DND-41 (cell line): ENCODE results near the gene IPO8.

Source experiments
- CTCF ChIP-seq: IDR thresholded peaks from 2 replicates; pipeline ENCODE4 v1.5.1; 2012; ENCODE audit warnings: borderline replicate concordance, low read length, moderate library complexity, mild to moderate bottlenecking; ENCODE audit not compliant: poor library complexity, severe bottlenecking; ENCODE audit errors: extremely low read depth
- EZH2 ChIP-seq: IDR thresholded peaks from 3 replicates; pipeline ENCODE4 v1.6.1; 2012; ENCODE audit warnings: borderline replicate concordance, low read depth, mild to moderate bottlenecking, moderate library complexity, low read length, inconsistent platforms; ENCODE audit not compliant: severe bottlenecking

- no peak for TF ChIP-seq CTCF
- TF ChIP-seq EZH2, result no peak
These were observed 44.6 kb upstream of the IPO8 start for GRCh38 chr12:30740274-30740673.
